DND-41 (cell line): Measurements from ENCODE around the gene GPR83.

Experiments
- ATAC-seq: fragments of 200-7000 bp; cut with Tn5 transposase; 3 replicates; pipeline ENCODE4 v1.9.1; 2021; ENCODE audit warnings: low read depth; ENCODE audit not compliant: insufficient read depth
- DNase-seq: peaks from one replicate; pipeline ENCODE4 v3.0.0-alpha.2; 2020
- H2AFZ ChIP-seq: 2 replicates; pipeline ENCODE4 v1.6.0; 2012; ENCODE audit warnings: low read depth, low read length
- H3K27ac ChIP-seq: 2 replicates; pipeline ENCODE4 v1.5.1; 2012; ENCODE audit warnings: low read length, inconsistent platforms
- H3K27me3 ChIP-seq: fragments of 200-600 bp; sonication (generic); 2 replicates; pipeline ENCODE4 v1.6.0; 2012; ENCODE audit warnings: low read length, mild to moderate bottlenecking, inconsistent platforms; ENCODE audit not compliant: insufficient read depth, poor library complexity
- H3K36me3 ChIP-seq: 2 replicates; pipeline ENCODE4 v1.5.1; 2012; ENCODE audit warnings: low read length, inconsistent platforms; ENCODE audit not compliant: insufficient read depth
- H3K4me1 ChIP-seq: 2 replicates; pipeline ENCODE4 v1.5.1; 2012; ENCODE audit warnings: mild to moderate bottlenecking, low read length; ENCODE audit not compliant: insufficient read depth
- H3K4me2 ChIP-seq: 2 replicates; pipeline ENCODE4 v1.6.0; 2012; ENCODE audit warnings: mild to moderate bottlenecking, moderate library complexity, low read length, inconsistent platforms; ENCODE audit not compliant: insufficient read depth
- H3K4me3 ChIP-seq, 2 experiments: fragments of 200-600 bp in 1 of 2; shearing (Covaris generic) in 1 of 2; 2 replicates each; pipeline ENCODE4 v1.5.1; 2012 to 2016; ENCODE audit warnings: inconsistent platforms in 2 of 2, low read length in 2 of 2, mild to moderate bottlenecking in 2 of 2, low read depth in 1 of 2, moderate library complexity in 1 of 2
- H3K79me2 ChIP-seq: 2 replicates; pipeline ENCODE4 v1.6.0; 2012; ENCODE audit warnings: low read length, inconsistent platforms; ENCODE audit not compliant: insufficient read depth
- H3K9ac ChIP-seq: 2 replicates; pipeline ENCODE4 v1.6.0; 2012; ENCODE audit warnings: low read depth, mild to moderate bottlenecking, inconsistent platforms, low read length, moderate library complexity
- H3K9me3 ChIP-seq: 2 replicates; pipeline ENCODE4 v1.5.1; 2012; ENCODE audit warnings: low read length, moderate library complexity, mild to moderate bottlenecking, inconsistent platforms; ENCODE audit not compliant: insufficient read depth, severe bottlenecking
- H4K20me1 ChIP-seq: 2 replicates; pipeline ENCODE4 v1.6.0; 2012; ENCODE audit warnings: low read length; ENCODE audit not compliant: insufficient read depth
- EZH2 ChIP-seq: IDR thresholded peaks from 3 replicates; pipeline ENCODE4 v1.6.1; 2012; ENCODE audit warnings: borderline replicate concordance, low read depth, mild to moderate bottlenecking, moderate library complexity, low read length, inconsistent platforms; ENCODE audit not compliant: severe bottlenecking
- TF ChIP-seq, protein P1 (sequence below): IDR thresholded peaks from 2 replicates; pipeline ENCODE4 v1.5.1; 2012; ENCODE audit warnings: borderline replicate concordance, low read length, moderate library complexity, mild to moderate bottlenecking; ENCODE audit not compliant: poor library complexity, severe bottlenecking; ENCODE audit errors: extremely low read depth

The GPR83 gene

DNA sequence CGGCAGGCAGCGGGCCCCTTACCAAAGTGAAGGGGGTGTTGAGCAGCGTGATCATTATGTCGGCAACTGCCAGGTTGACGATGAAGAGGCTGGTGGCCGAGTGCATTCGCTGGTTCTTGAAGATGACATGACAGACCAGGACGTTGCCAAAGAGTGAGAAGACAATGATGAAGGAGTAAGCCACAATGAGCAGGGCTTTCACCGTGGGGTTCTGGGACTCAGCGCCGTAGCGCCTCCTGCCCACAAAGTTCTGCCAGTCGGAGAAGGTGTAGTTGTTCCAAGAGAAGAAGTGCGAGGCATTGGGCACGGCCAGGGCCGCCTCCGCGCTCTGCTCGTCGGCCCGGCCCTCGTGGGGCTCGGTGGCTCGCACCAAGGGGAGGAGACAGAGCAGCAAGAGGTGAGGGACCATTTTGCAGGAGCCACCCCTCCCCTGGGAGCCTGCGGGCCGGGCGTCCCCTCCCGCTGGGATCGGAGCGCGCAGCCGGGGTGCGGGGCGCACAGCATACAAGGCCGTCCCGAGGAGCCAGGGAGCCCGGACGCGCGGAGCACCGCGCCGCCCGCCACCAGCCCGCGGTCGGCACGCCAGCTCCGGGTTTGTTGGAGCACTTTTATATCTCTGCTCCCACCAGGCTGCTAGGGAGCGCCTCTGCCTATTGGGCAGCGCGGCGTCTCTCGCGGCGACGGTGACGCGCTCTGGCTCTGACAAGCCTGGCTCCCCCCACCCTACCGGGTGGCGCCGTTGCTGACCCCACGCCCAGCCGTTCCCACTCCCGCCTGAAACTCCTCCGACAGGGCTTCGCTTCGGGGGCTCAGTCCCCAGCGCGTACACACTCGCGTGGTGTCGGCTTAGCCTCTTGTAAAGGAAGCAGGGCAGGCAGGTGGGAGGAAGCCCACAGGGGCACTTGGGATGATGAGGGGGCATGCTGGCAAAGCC lies at the start of gene GPR83:
Gene GPR83, minus strand, starts transcription at position 581 of the 934 bp plus-strand sequence. Its CDS starts 172 bp downstream, at position 409.
- Histone ChIP-seq H3K9ac (no peak within 1 kb of the TSS), H4K20me1 (no peaks in the 10 kb centered on the region), H3K4me2 (no peak within 1 kb of the TSS), H3K4me1 (no peaks in the 10 kb centered on the region), H3K4me3 (no peak within 1 kb of the TSS), H3K79me2 (no peaks in the 10 kb centered on the region), H2AFZ (no peak within 1 kb of the TSS), H3K27me3 (no peaks in the 10 kb centered on the region), H3K9me3 (no peaks in the 10 kb centered on the region), H3K36me3 (no peaks in the 10 kb centered on the region), H3K27ac (no peak within 1 kb of the TSS)
- no peak for TF ChIP-seq EZH2
- TF ChIP-seq, protein P1, sequence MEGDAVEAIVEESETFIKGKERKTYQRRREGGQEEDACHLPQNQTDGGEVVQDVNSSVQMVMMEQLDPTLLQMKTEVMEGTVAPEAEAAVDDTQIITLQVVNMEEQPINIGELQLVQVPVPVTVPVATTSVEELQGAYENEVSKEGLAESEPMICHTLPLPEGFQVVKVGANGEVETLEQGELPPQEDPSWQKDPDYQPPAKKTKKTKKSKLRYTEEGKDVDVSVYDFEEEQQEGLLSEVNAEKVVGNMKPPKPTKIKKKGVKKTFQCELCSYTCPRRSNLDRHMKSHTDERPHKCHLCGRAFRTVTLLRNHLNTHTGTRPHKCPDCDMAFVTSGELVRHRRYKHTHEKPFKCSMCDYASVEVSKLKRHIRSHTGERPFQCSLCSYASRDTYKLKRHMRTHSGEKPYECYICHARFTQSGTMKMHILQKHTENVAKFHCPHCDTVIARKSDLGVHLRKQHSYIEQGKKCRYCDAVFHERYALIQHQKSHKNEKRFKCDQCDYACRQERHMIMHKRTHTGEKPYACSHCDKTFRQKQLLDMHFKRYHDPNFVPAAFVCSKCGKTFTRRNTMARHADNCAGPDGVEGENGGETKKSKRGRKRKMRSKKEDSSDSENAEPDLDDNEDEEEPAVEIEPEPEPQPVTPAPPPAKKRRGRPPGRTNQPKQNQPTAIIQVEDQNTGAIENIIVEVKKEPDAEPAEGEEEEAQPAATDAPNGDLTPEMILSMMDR: no peak
- ATAC-seq (no peak; the same call in 2 of the 3 replicates), DNase-seq (no peak)

DNA sequence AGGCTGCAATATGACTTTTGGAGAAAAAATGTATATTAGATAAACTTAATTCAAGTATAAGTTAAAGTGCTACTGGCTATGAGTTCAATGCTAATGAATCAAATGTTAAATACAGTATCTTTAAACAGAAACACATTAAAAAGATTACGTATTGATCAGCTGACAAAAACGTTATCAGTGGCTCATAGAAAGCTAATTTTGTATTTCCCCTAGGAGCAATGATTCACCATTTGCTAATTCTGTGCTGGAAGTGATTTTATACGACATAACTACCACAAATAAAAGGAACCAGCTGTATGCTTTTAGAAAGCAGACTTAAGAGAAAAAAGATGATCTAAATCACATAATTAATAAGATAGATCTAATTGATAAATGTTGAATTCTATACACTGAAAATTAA lies 48.8 kb upstream of the GPR83 start:
- H4K20me1 ChIP-seq: no peaks in the 10 kb centered on the region
- no peaks in the 10 kb centered on the region for H3K79me2 ChIP-seq
- no peak overlapping the region for H3K27ac ChIP-seq
- no peak for ATAC-seq
- no peak overlapping the region for H3K4me3 ChIP-seq
- no peaks in the 10 kb centered on the region for H3K4me1 ChIP-seq
- H3K9me3 ChIP-seq: no peaks in the 10 kb centered on the region
- H3K36me3 ChIP-seq: peaks cover 45% of the 10 kb centered on the region
- no peak overlapping the region for H3K4me2 ChIP-seq
- TF ChIP-seq EZH2: no peak
- TF ChIP-seq, protein P1: no peak
- no peaks in the 10 kb centered on the region for H3K27me3 ChIP-seq
- no peak overlapping the region for H2AFZ ChIP-seq
- DNase-seq: no peak
- H3K9ac ChIP-seq: no peak overlapping the region

DNA sequence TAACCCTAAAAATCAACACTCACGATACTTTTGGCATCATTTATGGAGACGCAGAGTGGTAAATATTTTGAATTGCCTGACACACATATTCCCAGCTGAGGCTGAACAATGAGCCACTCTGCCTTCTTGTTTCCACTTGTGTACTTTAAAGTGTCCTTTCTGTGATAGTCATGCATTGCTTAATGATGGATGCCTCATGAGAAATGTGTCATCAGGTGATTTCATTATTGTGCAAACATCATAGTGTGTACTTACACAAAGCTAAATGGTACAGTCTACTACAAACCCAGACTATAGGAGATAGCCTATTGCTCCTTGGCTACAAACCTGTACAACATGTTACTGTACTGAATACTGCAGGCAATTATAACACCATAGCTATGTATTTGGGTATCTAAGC lies 48.2 kb upstream of the GPR83 start:
- DNase-seq: no peak

More for the DNA sequence above, 48.2 kb upstream of the GPR83 start:
- H3K36me3 ChIP-seq: peaks cover 50% of the 10 kb centered on the region
- H3K27me3 ChIP-seq: no peaks in the 10 kb centered on the region
- no peak overlapping the region for H3K27ac ChIP-seq
- H3K9me3 ChIP-seq: no peaks in the 10 kb centered on the region
- TF ChIP-seq EZH2: no peak
- TF ChIP-seq, protein P1: no peak
- no peaks in the 10 kb centered on the region for H4K20me1 ChIP-seq
- no peak overlapping the region for H3K9ac ChIP-seq
- no peak for ATAC-seq
- no peaks in the 10 kb centered on the region for H3K79me2 ChIP-seq
- H3K4me3 ChIP-seq: no peak overlapping the region
- H2AFZ ChIP-seq: no peak overlapping the region
- no peaks in the 10 kb centered on the region for H3K4me1 ChIP-seq
- H3K4me2 ChIP-seq: no peak overlapping the region
